ENCODE measurements around the gene CTBP2.
"Not testable (repeated sequence)": the region's sequence is repeated elsewhere in the genome, so short reads cannot be mapped to it uniquely, and the experiment has no call there.

CTBP2 gene

GRCh38 chr10:125157505-125157904, 2.9 kb downstream of the CTBP2 start:
- no peak for DNase-seq

GRCh38 chr10:125156739-125157480, 3.5 kb downstream of the CTBP2 start:
- DNase-seq = no peak

GRCh38 chr10:125156196-125156595, 4.2 kb downstream of the CTBP2 start:
- no peak for DNase-seq

- no peak for DNase-seq
These were observed 5.3 kb downstream of the CTBP2 start for GRCh38 chr10:125155101-125155500.

GRCh38 chr10:125154529-125154928, 5.8 kb downstream of the CTBP2 start:
- DNase-seq = no peak

- DNase-seq = no peak
These were observed 6.5 kb downstream of the CTBP2 start for GRCh38 chr10:125153703-125154490.

- no peak for DNase-seq
These were observed 7.7 kb downstream of the CTBP2 start for GRCh38 chr10:125152450-125153368.

GRCh38 chr10:125151553-125152449, 8.6 kb downstream of the CTBP2 start:
- DNase-seq = peak; percentile 24

- no peak for DNase-seq
These were observed 9.2 kb downstream of the CTBP2 start for GRCh38 chr10:125151170-125151552.

- not testable (repeated sequence) for DNase-seq
These were observed 9.8 kb downstream of the CTBP2 start for GRCh38 chr10:125150376-125151083.

- no peak for DNase-seq
These were observed 10.7 kb downstream of the CTBP2 start for GRCh38 chr10:125149680-125150047.

GRCh38 chr10:125149036-125149679, 11.2 kb downstream of the CTBP2 start:
- no peak for DNase-seq

GRCh38 chr10:125148528-125148927, 11.8 kb downstream of the CTBP2 start:
- DNase-seq = no peak

- no peak for DNase-seq
These were observed 12.4 kb downstream of the CTBP2 start for GRCh38 chr10:125147971-125148439.

GRCh38 chr10:125146791-125147579, 13.4 kb downstream of the CTBP2 start:
- DNase-seq = no peak

GRCh38 chr10:125145636-125146035, 14.7 kb downstream of the CTBP2 start:
- DNase-seq = no peak

- no peak for DNase-seq
These were observed 15.4 kb downstream of the CTBP2 start for GRCh38 chr10:125144693-125145623.

GRCh38 chr10:125144206-125144605, 16.2 kb downstream of the CTBP2 start:
- DNase-seq = no peak

- DNase-seq = no peak
These were observed 17.4 kb downstream of the CTBP2 start for GRCh38 chr10:125142946-125143345.

Data from CD4-positive, alpha-beta T cell treated with Interleukin-10 for 1 hour (primary cell).